Measurements from ENCODE around the gene DHRS9.
"Not testable (repeated sequence)": the region's sequence is repeated elsewhere in the genome, so short reads cannot be mapped to it uniquely, and the experiment has no call there.

Gene DHRS9

GRCh38 chr2:169136428-169136827, 67.1 kb downstream of the DHRS9 start:
- DNase-seq (ENCODE audit: low read depth in 2 of 2), result not testable (repeated sequence)

- DNase-seq (ENCODE audit: low read depth in 2 of 2), result no peak
These were observed 67.6 kb downstream of the DHRS9 start for GRCh38 chr2:169136885-169137534.

- no peak for DNase-seq (ENCODE audit: low read depth in 2 of 2)
These were observed 68.6 kb downstream of the DHRS9 start for GRCh38 chr2:169137924-169138323.

GRCh38 chr2:169139145-169139544, 69.8 kb downstream of the DHRS9 start:
- no peak for DNase-seq (ENCODE audit: low read depth in 2 of 2)

DNA sequence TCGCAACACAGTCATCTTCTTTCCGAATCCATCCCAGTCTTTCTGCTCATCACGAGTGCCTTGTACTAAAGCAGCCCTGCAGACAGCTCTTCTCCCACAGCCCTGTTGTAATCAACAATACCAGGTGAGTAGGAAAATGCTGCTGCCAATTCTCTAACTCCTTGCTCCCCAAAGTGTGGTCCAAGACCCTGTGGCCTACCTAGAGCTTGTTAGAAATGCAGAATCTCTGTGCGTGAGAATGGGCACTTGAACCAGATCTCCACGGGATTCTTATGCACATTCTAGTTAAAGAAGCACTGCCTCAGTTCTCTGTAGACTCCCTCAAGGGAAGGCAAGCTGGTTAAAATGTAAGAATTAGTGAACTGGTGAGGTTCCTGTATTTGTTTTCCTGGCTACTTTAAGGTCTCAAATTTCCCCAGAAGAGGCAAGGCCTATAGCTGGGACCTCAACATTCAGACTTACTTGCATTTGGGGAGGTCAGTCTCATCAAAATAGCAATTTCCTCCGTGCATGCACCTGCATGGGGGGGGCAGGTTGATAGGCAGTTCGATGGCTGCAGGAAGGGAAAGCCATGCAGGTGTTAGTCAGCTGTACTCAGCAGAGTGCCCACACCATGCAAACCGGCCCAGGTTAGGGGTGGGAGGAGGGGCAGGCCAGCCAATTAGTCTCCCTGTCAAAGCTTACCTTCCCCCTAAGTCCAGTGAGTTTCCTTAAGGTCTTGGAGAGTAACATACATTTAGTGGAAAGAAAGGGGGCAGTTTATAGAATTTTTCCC, 70.8 kb downstream of the DHRS9 start:
- DNase-seq (ENCODE audit: low read depth in 2 of 2), result no peak

DNA sequence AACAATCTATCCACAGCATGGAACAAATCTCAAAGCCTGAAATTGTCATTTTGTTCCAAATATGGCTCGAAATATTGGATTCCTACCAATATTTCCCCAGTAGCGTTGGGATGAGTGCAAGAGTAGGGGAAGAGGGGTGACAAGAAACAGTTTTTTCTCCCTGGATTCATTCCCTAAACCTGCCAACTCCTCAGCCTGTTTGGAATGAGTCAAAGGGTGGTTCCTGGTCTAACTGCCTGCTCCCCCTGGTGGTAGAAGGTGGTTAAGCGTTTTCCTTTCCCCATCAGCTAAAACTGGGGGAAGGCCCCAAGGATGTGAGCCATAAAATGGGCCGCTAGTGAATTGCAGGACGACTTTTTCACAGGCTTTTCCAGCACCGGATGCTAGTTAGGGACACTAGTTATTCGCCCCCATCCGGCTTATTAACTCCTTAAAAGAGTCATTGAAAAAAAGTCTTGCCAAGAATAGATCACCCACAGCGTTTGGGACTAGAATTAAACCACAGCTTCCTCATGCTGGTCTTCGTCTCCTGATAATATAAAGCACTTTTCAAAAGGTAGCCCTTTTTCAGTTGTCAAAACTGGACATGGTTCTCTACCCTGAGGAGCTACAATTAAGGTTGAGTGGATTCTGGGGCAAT, 72.5 kb downstream of the DHRS9 start:
- peak; percentile 13 to 68 for DNase-seq (ENCODE audit: low read depth in 2 of 2)

GRCh38 chr2:169143998-169144397, 74.6 kb downstream of the DHRS9 start:
- no peak for DNase-seq (ENCODE audit: low read depth in 2 of 2)
